ENCODE data around the gene BBS12. TPM values are rescaled to one million over a fixed set of nuclear protein-coding genes. Genes with fewer than 3 reads are reported as not detected.

BBS12 gene
- total RNA-seq, 4 donors from 2014 or later, result 3.2 to 5.7 (median 3.7) TPM

GRCh38 chr4:122711919-122712318 lies 20.6 kb upstream of the BBS12 start:
- ATAC-seq (ENCODE audit: low FRiP score) (no peak), DNase-seq (ENCODE audit: low spot score) (no peak)
- TF ChIP-seq, protein P1, sequence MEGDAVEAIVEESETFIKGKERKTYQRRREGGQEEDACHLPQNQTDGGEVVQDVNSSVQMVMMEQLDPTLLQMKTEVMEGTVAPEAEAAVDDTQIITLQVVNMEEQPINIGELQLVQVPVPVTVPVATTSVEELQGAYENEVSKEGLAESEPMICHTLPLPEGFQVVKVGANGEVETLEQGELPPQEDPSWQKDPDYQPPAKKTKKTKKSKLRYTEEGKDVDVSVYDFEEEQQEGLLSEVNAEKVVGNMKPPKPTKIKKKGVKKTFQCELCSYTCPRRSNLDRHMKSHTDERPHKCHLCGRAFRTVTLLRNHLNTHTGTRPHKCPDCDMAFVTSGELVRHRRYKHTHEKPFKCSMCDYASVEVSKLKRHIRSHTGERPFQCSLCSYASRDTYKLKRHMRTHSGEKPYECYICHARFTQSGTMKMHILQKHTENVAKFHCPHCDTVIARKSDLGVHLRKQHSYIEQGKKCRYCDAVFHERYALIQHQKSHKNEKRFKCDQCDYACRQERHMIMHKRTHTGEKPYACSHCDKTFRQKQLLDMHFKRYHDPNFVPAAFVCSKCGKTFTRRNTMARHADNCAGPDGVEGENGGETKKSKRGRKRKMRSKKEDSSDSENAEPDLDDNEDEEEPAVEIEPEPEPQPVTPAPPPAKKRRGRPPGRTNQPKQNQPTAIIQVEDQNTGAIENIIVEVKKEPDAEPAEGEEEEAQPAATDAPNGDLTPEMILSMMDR (IDR thresholded peaks at IDR 0.05), result no peak

DNA sequence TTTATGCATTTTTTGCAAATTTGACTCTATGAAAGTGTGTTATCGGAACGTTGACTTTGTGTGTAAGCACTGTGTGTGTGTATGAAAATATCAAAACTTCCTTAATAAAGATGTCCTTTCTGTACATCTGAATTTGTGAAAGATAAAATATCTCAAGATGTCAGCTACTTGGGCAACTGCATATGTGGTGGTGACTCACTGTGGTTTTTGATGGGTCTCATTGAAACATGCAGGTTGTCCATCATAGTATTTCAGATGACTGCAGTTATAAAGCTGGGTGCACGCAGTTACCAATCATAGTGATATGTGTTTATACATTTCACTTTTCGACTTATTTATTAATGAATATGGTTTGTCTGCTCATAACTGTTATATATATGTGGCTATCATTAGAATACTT lies 19.7 kb upstream of the BBS12 start:
- DNase-seq (ENCODE audit: low spot score) (no peak), ATAC-seq (ENCODE audit: low FRiP score) (no peak)
- TF ChIP-seq, protein P1 (IDR thresholded peaks at IDR 0.05), result no peak

GRCh38 chr4:122715221-122715620 lies 17.3 kb upstream of the BBS12 start:
- DNase-seq (ENCODE audit: low spot score) (no peak), ATAC-seq (ENCODE audit: low FRiP score) (no peak)
- TF ChIP-seq, protein P1 (IDR thresholded peaks at IDR 0.05), result no peak

DNA sequence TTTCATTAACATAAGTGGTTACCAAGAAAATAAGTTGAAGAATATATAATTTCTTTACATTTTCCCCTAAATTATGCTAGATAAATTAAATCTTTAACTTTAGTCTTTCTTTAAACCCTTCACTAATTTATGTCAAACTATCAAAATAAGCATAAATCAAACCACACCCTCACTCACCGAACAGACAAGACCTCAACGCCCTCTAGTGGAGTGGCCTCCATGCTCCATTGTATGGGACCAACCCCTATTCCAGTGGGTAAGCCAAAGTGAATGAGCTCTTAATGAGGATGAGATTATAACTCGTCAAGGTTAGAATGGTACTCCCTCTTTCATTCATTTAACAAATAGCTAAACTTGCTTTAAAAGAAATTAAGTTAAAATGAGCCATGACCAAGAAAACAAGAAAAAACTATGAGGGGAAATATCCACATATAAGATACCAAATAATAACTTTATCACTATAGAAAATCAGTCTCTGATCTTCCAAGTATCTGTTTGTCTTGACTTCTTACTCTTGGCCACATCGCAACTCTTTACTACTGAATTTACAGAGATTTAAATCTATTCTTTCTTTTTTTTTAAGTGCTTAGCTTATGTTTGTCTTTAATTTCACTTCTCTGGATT lies 15.6 kb upstream of the BBS12 start:
- ATAC-seq (ENCODE audit: low FRiP score), result peak; percentile 81
- TF ChIP-seq, protein P1 (IDR thresholded peaks at IDR 0.05), result no peak
- DNase-seq (ENCODE audit: low spot score), result peak; percentile 64

DNA sequence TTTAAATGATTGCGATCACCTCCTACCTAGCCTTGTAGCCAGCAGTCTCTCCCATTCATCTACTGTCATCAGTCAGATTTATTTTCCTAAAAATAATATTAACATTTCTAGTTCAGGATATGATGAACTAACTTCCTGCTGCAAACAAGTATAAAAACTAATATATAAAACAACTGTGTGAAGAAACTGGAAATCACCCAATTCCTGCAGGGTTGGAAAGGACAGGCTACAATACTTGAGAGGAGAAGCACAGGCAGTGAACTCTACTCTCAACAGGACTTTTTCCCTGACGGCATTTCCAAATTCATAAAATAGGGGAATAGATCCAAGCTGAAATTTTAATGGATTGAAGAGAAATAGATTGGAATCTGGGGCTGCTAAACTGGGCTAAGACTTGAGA lies 14.2 kb upstream of the BBS12 start:
- ATAC-seq (ENCODE audit: low FRiP score) (no peak), DNase-seq (ENCODE audit: low spot score) (no peak)
- TF ChIP-seq, protein P1 (IDR thresholded peaks at IDR 0.05), result no peak

DNA sequence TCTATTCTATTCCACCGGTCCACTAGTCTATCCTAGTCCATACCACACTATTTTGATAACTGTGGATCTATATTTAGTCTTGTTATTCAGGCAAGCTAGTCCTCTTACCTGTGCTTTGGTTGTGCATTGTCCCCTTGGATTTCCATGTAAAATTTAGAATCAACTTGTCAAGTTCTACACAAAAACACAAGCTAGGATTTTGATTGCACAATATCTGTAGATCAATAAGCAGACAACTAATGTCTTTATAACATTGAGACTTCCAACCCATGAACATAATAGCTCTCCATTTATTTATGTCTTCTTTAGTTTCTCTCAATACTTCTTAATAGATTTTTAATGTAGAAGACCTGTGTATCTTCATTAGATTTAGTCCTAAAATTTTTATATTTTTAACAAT lies 10.2 kb upstream of the BBS12 start:
- TF ChIP-seq, protein P1 (IDR thresholded peaks at IDR 0.05), result no peak
- ATAC-seq (ENCODE audit: low FRiP score) (no peak), DNase-seq (ENCODE audit: low spot score) (no peak)

DNA sequence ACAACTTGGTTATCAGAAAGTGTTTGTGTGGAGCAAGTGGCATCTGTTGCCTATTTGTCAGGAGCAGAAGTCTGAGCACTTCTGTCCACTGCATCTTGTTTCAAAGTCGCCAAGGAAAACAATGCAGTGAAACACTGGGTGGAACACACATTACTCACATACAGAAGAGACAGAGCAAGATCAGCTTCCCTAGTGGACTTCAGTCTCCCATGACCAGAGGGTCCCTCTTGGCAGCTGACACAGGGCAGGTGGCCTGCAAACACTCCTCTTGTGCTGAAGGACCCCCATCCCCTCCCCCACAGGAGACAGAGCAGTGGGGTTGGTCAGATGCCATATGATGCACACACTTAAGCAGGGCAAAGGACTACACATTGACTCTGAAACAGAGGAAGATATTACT lies 3.6 kb upstream of the BBS12 start:
- TF ChIP-seq, protein P1 (IDR thresholded peaks at IDR 0.05), result no peak
- no peak for ATAC-seq (ENCODE audit: low FRiP score)
- DNase-seq (ENCODE audit: low spot score), result no peak

Measured in omental fat pad (tissue), 4 donors.